Endothelial cell of umbilical vein (primary cell): Measurements from ENCODE around the gene EFNA5. TPM values are rescaled to one million over a fixed set of nuclear protein-coding genes. Genes with fewer than 3 reads are reported as not detected.

Source experiments
- BruUV-seq: library from RNA; stranded (reverse); fragments of 400-500 nt; replicated peaks from 2 replicates; lab custom pipeline; 2021; lab: Mats Ljungman, UMichigan
- CTCF ChIA-PET: fragments of 300-600, 350-600 bp; sonication (Branson Sonifier 250); formaldehyde crosslinking; loops from one replicate; lab custom pipeline; 2021; ENCODE audit warnings: antibody characterized with exemption, inconsistent platforms; lab: Charles Lee
- POLR2A ChIA-PET: fragments of 300-600, 350-600 bp; sonication (Branson Sonifier 250); formaldehyde crosslinking; loops from one replicate; lab custom pipeline; 2021; ENCODE audit warnings: antibody characterized with exemption, inconsistent platforms; lab: Charles Lee
- DNase-seq: peaks from one replicate; pipeline ENCODE4 v3.0.0-alpha.2; 2011; ENCODE audit warnings: low read depth, low spot score
- FAIRE-seq: peaks from 2 replicates; lab custom pipeline; 2011; peaks lifted over from hg19 to GRCh38; lab: Jason Lieb, UNC
- H2AFZ ChIP-seq: 2 replicates; pipeline ENCODE4 v1.6.0; 2012; ENCODE audit warnings: low read depth, low read length, control low read depth, inconsistent platforms
- H3K27ac ChIP-seq: 2 replicates; pipeline ENCODE4 v1.5.1; 2011; ENCODE audit warnings: low read depth, mild to moderate bottlenecking, control low read depth, low read length, moderate library complexity; ENCODE audit not compliant: insufficient read depth
- H3K27me3 ChIP-seq, 2 experiments: 2 replicates each; pipeline versions ENCODE4 v1.6.0 to v1.6.1; 2011; ENCODE audit warnings: low read length in 2 of 2, mixed read lengths in 1 of 2; ENCODE audit not compliant: control insufficient read depth in 2 of 2, insufficient read depth in 2 of 2
- H3K36me3 ChIP-seq, 2 experiments: 2 replicates in 1 of 2; 3 replicates in 1 of 2; pipeline ENCODE4 v1.5.1; 2011; ENCODE audit warnings: low read length in 2 of 2, mild to moderate bottlenecking in 1 of 2, moderate library complexity in 1 of 2; ENCODE audit not compliant: control insufficient read depth in 2 of 2, insufficient read depth in 2 of 2; ENCODE audit errors: extremely low read depth in 1 of 2
- H3K4me1 ChIP-seq: 3 replicates; pipeline ENCODE4 v1.5.1; 2011; ENCODE audit warnings: mild to moderate bottlenecking, low read length; ENCODE audit not compliant: control insufficient read depth, insufficient read depth; ENCODE audit errors: extremely low read depth
- H3K4me2 ChIP-seq: 2 replicates; pipeline ENCODE4 v1.6.1; 2011; ENCODE audit warnings: low read length, control low read depth, mixed read lengths; ENCODE audit not compliant: insufficient read depth
- H3K4me3 ChIP-seq, 3 experiments: fragments of 200-600 bp in 1 of 3; sonication (generic), shearing (Covaris generic) in 1 of 3; replicated peaks in 1 of 3; 2 replicates each; pipeline ENCODE4 v1.5.1; 2011 to 2016; ENCODE audit warnings: control low read depth in 3 of 3, low read length in 3 of 3, mild to moderate bottlenecking in 2 of 3, inconsistent platforms in 1 of 3, low read depth in 1 of 3, moderate library complexity in 1 of 3; ENCODE audit not compliant: insufficient read depth in 1 of 3
- H3K79me2 ChIP-seq: 2 replicates; pipeline ENCODE4 v1.6.0; 2012; ENCODE audit warnings: low read length, inconsistent platforms; ENCODE audit not compliant: control insufficient read depth, insufficient read depth
- H3K9ac ChIP-seq: replicated peaks from 2 replicates; pipeline ENCODE3; 2011; ENCODE audit warnings: low read length, control low read depth; ENCODE audit not compliant: insufficient read depth; ENCODE audit errors: extremely low read depth
- H3K9me1 ChIP-seq: replicated peaks from 3 replicates; pipeline ENCODE4 v1.6.0; 2011; ENCODE audit warnings: mild to moderate bottlenecking, low read length; ENCODE audit not compliant: control insufficient read depth, insufficient read depth; ENCODE audit errors: extremely low read depth
- H3K9me3 ChIP-seq: replicated peaks from 2 replicates; pipeline ENCODE4 v1.5.1; 2012; ENCODE audit warnings: low read length, inconsistent platforms; ENCODE audit not compliant: control insufficient read depth, insufficient read depth
- H4K20me1 ChIP-seq: replicated peaks from 2 replicates; pipeline ENCODE3; 2011; ENCODE audit warnings: mild to moderate bottlenecking, low read length; ENCODE audit not compliant: control insufficient read depth, insufficient read depth; ENCODE audit errors: extremely low read depth
- CTCF ChIP-seq, 2 donors: IDR thresholded peaks; 1 replicate in 1 of 2; 2 replicates in 1 of 2; pipeline ENCODE4 v1.5.1; 2011; ENCODE audit warnings: low read length in 2 of 2, mild to moderate bottlenecking in 2 of 2, moderate library complexity in 2 of 2, control low read depth in 1 of 2, inconsistent platforms in 1 of 2, low read depth in 1 of 2; ENCODE audit not compliant: insufficient read depth in 1 of 2; ENCODE audit errors: extremely low read depth in 1 of 2
- FOS ChIP-seq: IDR thresholded peaks from 2 replicates; pipeline ENCODE4 v1.6.1; 2011; ENCODE audit warnings: mild to moderate bottlenecking, low read length, moderate library complexity, borderline replicate concordance; ENCODE audit not compliant: insufficient read depth
- GATA2 ChIP-seq: IDR thresholded peaks from 2 replicates; pipeline ENCODE4 v1.7.0; 2011; ENCODE audit warnings: low read depth, mild to moderate bottlenecking, moderate library complexity, mixed read lengths, low read length; ENCODE audit not compliant: insufficient read length, insufficient read depth
- JUN ChIP-seq: IDR thresholded peaks from 2 replicates; pipeline ENCODE4 v1.6.1; 2011; ENCODE audit warnings: borderline replicate concordance, low read depth; ENCODE audit not compliant: insufficient read length, insufficient read depth
- MAX ChIP-seq: IDR thresholded peaks from 2 replicates; pipeline ENCODE4 v1.6.1; 2011; ENCODE audit not compliant: insufficient read depth, insufficient read length
- POLR2A ChIP-seq: IDR thresholded peaks from 2 replicates; pipeline ENCODE4 v1.6.1; 2012; ENCODE audit warnings: low read depth, mild to moderate bottlenecking, control low read depth, low read length
- POLR2AphosphoS5 ChIP-seq: IDR thresholded peaks from 2 replicates; pipeline ENCODE4 v1.6.1; 2012; ENCODE audit warnings: low read depth, mild to moderate bottlenecking, control low read depth, low read length, moderate library complexity; ENCODE audit not compliant: insufficient read depth
- dilution Hi-C: fragments of 300-500 bp; cut with MboI; formaldehyde crosslinking; loops from one replicate; pipeline ENCODE4 v1.15.0; 2019; ENCODE audit warnings: low sequenced_read_pairs; ENCODE audit not compliant: extremely low pct_ligation_motif_present
- intact Hi-C: fragments of 100-400 bp; cut with micrococcal nuclease; formaldehyde crosslinking; loops from one replicate; pipeline ENCODE4 v1.10.0; 2022
- polyA plus RNA-seq, 4 experiments: library from polyadenylated mRNA; depleted of rRNA in 3 of 4; stranded (reverse) in 3 of 4; unstranded in 1 of 4; fragments of >200 nt; gene quantifications; 2 replicates each; pipeline versions ENCODE4 v1.2.1 to v1.2.3, GENCODE V29; 2011 to 2012; ENCODE audit warnings: missing spikeins in 1 of 4
- total RNA-seq: library from RNA; stranded (reverse); gene quantifications from 2 replicates; pipeline ENCODE4 v1.2.3, GENCODE V29; 2021

EFNA5 gene
- total and polyA plus RNA-seq, 2 donors (not counting 3 experiments of a cell fraction or from before 2014, with no cell fraction given): 13.6 to 22.1 TPM

GRCh38 chr5:107425541-107426031 is 245.2 kb downstream of the EFNA5 start:
- Histone ChIP-seq H3K4me1 (peaks cover 50% of the 10 kb centered on the region), H3K4me2 (peak overlapping the region; percentile 74), H3K27ac (peak overlapping the region; percentile 83), H3K9me3 (no peaks in the 10 kb centered on the region), H3K9ac (peak overlapping the region; percentile 65), H3K36me3 (no peaks in the 10 kb centered on the region), H3K27me3 (no peaks in the 10 kb centered on the region), H3K4me3 (peak overlapping the region in 1 of 3 experiments; percentile 22), H2AFZ (no peak overlapping the region), H4K20me1 (no peaks in the 10 kb centered on the region), H3K79me2 (peaks cover 2% of the 10 kb centered on the region), H3K9me1 (no peaks in the 10 kb centered on the region)
- ChIA-PET POLR2A (interaction anchor here (1.1 to 2.0 kb wide), 2 partner anchors 43 to 104 kb away, joined by 3 to 20 read pairs; no protein-coding TSS in a partner anchor), CTCF (interaction anchor here (0.5 to 5.5 kb wide), 10 partner anchors 11 to 934 kb away, joined by 3 to 41 read pairs (median 3); no protein-coding TSS in a partner anchor)
- FAIRE-seq (peak; percentile 96), DNase-seq (peak; percentile 93)
- dilution Hi-C loops (no loop called here), intact Hi-C loops (loop anchor here (1.0 to 2.0 kb wide), 8 partner anchors 36 to 247 kb away; no protein-coding TSS in a partner anchor)
- no TSS peak for BruUV-seq
- TF ChIP-seq MAX (no peak), POLR2A (peak; percentile 59), JUN (peak; percentile 93), FOS (peak; percentile 73), GATA2 (peak; percentile 93), POLR2AphosphoS5 (no peak)

- DNase-seq (peak; percentile 36), FAIRE-seq (no peak)
- H3K4me2 ChIP-seq: peak overlapping the region; percentile 74
- POLR2A ChIA-PET: interaction anchor here (0.7 to 1.2 kb wide), 3 partner anchors 35 to 248 kb away, joined by 3 to 6 read pairs (median 5); no protein-coding TSS in a partner anchor
- no peak overlapping the region for H3K4me3 ChIP-seq
- no peaks in the 10 kb centered on the region for H4K20me1 ChIP-seq
- H3K36me3 ChIP-seq: no peaks in the 10 kb centered on the region
- H3K27ac ChIP-seq: peak overlapping the region; percentile 83
- BruUV-seq: TSS peak; percentile 46
- intact Hi-C loops: loop anchor here (2.0 kb wide), 1 partner anchor 104 kb away; no protein-coding TSS in a partner anchor
- no peak for TF ChIP-seq GATA2
- no peak for TF ChIP-seq CTCF (IDR thresholded peaks at IDR 0.05; ENCODE audit: extremely low read depth in 1 of 2, insufficient read depth in 1 of 2, low read depth in 1 of 2, low read length in 2 of 2)
- peaks cover 2% of the 10 kb centered on the region for H3K79me2 ChIP-seq
- CTCF ChIA-PET: interaction anchor here (0.8 to 5.5 kb wide), 13 partner anchors 7 to 970 kb away, joined by 3 to 41 read pairs (median 3); no protein-coding TSS in a partner anchor
- no peaks in the 10 kb centered on the region for H3K27me3 ChIP-seq
- peaks cover 52% of the 10 kb centered on the region for H3K4me1 ChIP-seq
- H3K9me1 ChIP-seq: no peaks in the 10 kb centered on the region
- H3K9me3 ChIP-seq: no peaks in the 10 kb centered on the region
- dilution Hi-C loops: no loop called here
- no peak overlapping the region for H2AFZ ChIP-seq
- H3K9ac ChIP-seq: peak overlapping the region; percentile 65
Measured at GRCh38 chr5:107424491-107424890, 246.2 kb downstream of the EFNA5 start.
